OCI-LY7 (cell line): ENCODE data around the gene PRDM5. TPM values are rescaled to one million over a fixed set of nuclear protein-coding genes. Genes with fewer than 3 reads are reported as not detected.

Experiments
- BruUV-seq: library from RNA; stranded (reverse); fragments of 400-500 nt; replicated peaks from 2 replicates; lab custom pipeline; 2021; lab: Mats Ljungman, UMichigan
- CTCF ChIA-PET: fragments of 300-600 bp; sonication (Branson Sonifier 250); formaldehyde crosslinking; loops from one replicate; lab custom pipeline; 2022; ENCODE audit warnings: antibody characterized with exemption; ENCODE audit not compliant: unreplicated experiment; lab: Charles Lee
- POLR2A ChIA-PET: fragments of 300-600 bp; sonication (Branson Sonifier 250); formaldehyde crosslinking; loops from one replicate; lab custom pipeline; 2022; ENCODE audit warnings: antibody characterized with exemption; lab: Charles Lee
- DNase-seq: peaks from one replicate; pipeline ENCODE4 v3.0.0-alpha.2; 2015; ENCODE audit warnings: low spot score
- H2AFZ ChIP-seq: fragments of 200-600 bp; sonication (generic), shearing (Covaris generic); 2 replicates; pipeline ENCODE4 v1.6.1; 2014; ENCODE audit warnings: mild to moderate bottlenecking, antibody characterized with exemption, low read length, moderate library complexity
- H3K27ac ChIP-seq: fragments of 200-600 bp; sonication (generic); 2 replicates; pipeline ENCODE4 v1.5.1; 2014; ENCODE audit warnings: mixed run types, low read depth, mild to moderate bottlenecking, moderate library complexity, low read length, inconsistent platforms; ENCODE audit not compliant: poor library complexity, severe bottlenecking
- H3K36me3 ChIP-seq: fragments of 200-600 bp; sonication (generic); 2 replicates; pipeline ENCODE4 v1.6.1; 2014; ENCODE audit warnings: mild to moderate bottlenecking, antibody characterized with exemption, low read length, moderate library complexity, mixed read lengths; ENCODE audit not compliant: insufficient read depth
- H3K4me1 ChIP-seq: fragments of 200-600 bp; sonication (generic); 2 replicates; pipeline ENCODE4 v1.5.1; 2014; ENCODE audit warnings: mild to moderate bottlenecking, low read length; ENCODE audit not compliant: insufficient read depth, poor library complexity, severe bottlenecking
- H3K4me2 ChIP-seq: fragments of 200-600 bp; sonication (generic); 2 replicates; pipeline ENCODE4 v1.6.1; 2014; ENCODE audit warnings: mild to moderate bottlenecking, low read length
- H3K4me3 ChIP-seq: fragments of 200-600 bp; sonication (generic); 2 replicates; pipeline ENCODE4 v1.5.1; 2014; ENCODE audit warnings: mild to moderate bottlenecking, low read depth, low read length; ENCODE audit not compliant: poor library complexity, severe bottlenecking
- H3K79me2 ChIP-seq: fragments of 200-600 bp; sonication (generic); 2 replicates; pipeline ENCODE4 v1.6.1; 2016; ENCODE audit warnings: low read depth, mild to moderate bottlenecking, low read length, moderate library complexity, mixed read lengths; ENCODE audit not compliant: insufficient read depth
- H3K9me2 ChIP-seq: fragments of 200-600 bp; sonication (generic); 2 replicates; pipeline ENCODE4 v1.6.1; 2016; ENCODE audit warnings: mild to moderate bottlenecking, low read length, mixed read lengths; ENCODE audit not compliant: insufficient read depth
- H3K9me3 ChIP-seq: fragments of 200-600 bp; sonication (generic); 2 replicates; pipeline ENCODE4 v1.6.1; 2014; ENCODE audit warnings: mild to moderate bottlenecking, mixed run types, low read length, mixed read lengths
- H4K20me1 ChIP-seq: fragments of 200-600 bp; sonication (generic); 2 replicates; pipeline ENCODE4 v1.6.1; 2014; ENCODE audit warnings: mild to moderate bottlenecking, antibody characterized with exemption, low read length, moderate library complexity, mixed read lengths; ENCODE audit not compliant: insufficient read depth
- EZH2phosphoT487 ChIP-seq: fragments of 200-600 bp; sonication (generic); IDR thresholded peaks from 2 replicates; pipeline ENCODE4 v1.6.1; 2018; ENCODE audit warnings: low read depth, borderline replicate concordance, mild to moderate bottlenecking, mixed run types, antibody characterized with exemption, low read length, moderate library complexity, mixed read lengths
- intact Hi-C: fragments of 100-400 bp; cut with micrococcal nuclease; formaldehyde crosslinking; loops from one replicate; pipeline ENCODE4 v1.10.0; 2022; ENCODE audit not compliant: unreplicated experiment
- total RNA-seq, 2 experiments: library from RNA; depleted of rRNA in 1 of 2; stranded (reverse); fragments of >200 nt in 1 of 2; shearing (Covaris generic) in 1 of 2; gene quantifications; 2 replicates each; pipeline ENCODE4 v1.2.3, GENCODE V29; 2014 to 2022
- TF ChIP-seq, protein P1 (sequence below): fragments of 200-600 bp; sonication (generic); conservative IDR thresholded peaks from 2 replicates; pipeline ENCODE4 v1.5.1; 2014; ENCODE audit warnings: mild to moderate bottlenecking, antibody characterized with exemption, low read length, moderate library complexity, mixed read lengths

The PRDM5 gene
- total RNA-seq, 2 experiments from 2014 or later, result 0.22 to 0.76 TPM

DNA sequence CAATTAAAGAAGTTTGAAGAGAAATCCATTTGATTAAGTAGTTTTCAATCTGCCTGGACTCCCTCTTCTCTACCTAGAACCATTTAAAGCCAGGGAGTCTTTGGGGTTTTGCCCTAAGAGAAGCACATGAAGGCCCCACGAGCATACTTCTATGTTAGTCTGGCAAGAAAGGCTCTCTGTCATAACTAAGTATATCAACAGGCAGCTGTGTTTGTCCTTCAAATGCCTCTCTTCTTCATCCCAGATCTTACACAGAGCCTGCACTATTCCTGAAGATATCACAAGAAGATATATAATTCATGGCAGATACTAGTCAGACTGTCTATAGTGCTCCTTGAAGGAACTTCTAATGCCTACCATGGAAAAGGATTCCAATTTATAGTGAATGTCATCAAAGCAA, 206.2 kb downstream of the PRDM5 start:
- no peak for DNase-seq
- Histone ChIP-seq H3K27ac (no peak overlapping the region), H2AFZ (peak overlapping the region; percentile 46; the same call in 1 of the 2 replicates), H4K20me1 (no peaks in the 10 kb centered on the region), H3K79me2 (no peaks in the 10 kb centered on the region), H3K4me3 (no peak overlapping the region), H3K4me1 (peaks cover 37% of the 10 kb centered on the region), H3K36me3 (no peaks in the 10 kb centered on the region), H3K4me2 (no peak overlapping the region), H3K9me3 (no peaks in the 10 kb centered on the region), H3K9me2 (no peaks in the 10 kb centered on the region)
- ChIA-PET POLR2A (interaction anchor here (1.7 kb wide), 1 partner anchor 49 kb away, joined by 7 read pairs; no protein-coding TSS in a partner anchor), CTCF (interaction anchor here (1.0 to 2.1 kb wide), 2 partner anchors 33 to 154 kb away, joined by 4 to 7 read pairs; no protein-coding TSS in a partner anchor)
- intact Hi-C loops, result loop anchor here (5.0 kb wide), 1 partner anchor 336 kb away; no protein-coding TSS in a partner anchor
- BruUV-seq, result no TSS peak
- TF ChIP-seq EZH2phosphoT487, result no peak
- TF ChIP-seq, protein P1, sequence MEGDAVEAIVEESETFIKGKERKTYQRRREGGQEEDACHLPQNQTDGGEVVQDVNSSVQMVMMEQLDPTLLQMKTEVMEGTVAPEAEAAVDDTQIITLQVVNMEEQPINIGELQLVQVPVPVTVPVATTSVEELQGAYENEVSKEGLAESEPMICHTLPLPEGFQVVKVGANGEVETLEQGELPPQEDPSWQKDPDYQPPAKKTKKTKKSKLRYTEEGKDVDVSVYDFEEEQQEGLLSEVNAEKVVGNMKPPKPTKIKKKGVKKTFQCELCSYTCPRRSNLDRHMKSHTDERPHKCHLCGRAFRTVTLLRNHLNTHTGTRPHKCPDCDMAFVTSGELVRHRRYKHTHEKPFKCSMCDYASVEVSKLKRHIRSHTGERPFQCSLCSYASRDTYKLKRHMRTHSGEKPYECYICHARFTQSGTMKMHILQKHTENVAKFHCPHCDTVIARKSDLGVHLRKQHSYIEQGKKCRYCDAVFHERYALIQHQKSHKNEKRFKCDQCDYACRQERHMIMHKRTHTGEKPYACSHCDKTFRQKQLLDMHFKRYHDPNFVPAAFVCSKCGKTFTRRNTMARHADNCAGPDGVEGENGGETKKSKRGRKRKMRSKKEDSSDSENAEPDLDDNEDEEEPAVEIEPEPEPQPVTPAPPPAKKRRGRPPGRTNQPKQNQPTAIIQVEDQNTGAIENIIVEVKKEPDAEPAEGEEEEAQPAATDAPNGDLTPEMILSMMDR, result no peak

DNA sequence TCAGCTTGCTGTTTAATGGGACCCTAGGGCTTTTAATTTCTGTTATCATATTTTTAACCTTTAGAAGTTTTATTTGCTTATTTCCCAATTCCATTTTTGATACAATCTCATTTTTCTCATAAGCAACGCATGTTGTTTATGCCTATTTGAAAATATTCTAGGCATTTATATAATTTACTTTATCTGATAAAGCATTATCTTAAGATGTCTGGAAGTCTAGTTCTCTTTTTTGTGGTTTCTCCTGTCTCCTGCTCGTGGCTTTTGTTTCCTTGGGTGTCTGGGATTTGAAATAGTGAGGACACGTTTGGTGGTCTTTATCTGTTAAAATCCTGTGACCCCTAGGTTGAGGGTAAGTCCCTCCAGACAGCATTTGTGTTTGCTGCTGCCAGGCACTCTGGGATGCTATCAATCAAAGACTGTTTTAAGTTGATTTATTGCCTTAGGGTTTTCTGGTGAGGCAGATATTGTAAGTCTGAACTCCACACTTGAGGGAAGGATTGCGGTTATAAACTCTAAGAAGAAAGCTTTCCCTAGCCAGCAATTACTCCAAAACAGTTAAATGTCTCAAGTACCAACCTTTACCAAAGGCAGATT, 208.0 kb downstream of the PRDM5 start:
- no peaks in the 10 kb centered on the region for H3K9me3 ChIP-seq
- H3K36me3 ChIP-seq, result no peaks in the 10 kb centered on the region
- H3K9me2 ChIP-seq, result no peaks in the 10 kb centered on the region
- no peaks in the 10 kb centered on the region for H3K79me2 ChIP-seq
- H3K4me2 ChIP-seq, result no peak overlapping the region
- no peak overlapping the region for H2AFZ ChIP-seq
- no peaks in the 10 kb centered on the region for H4K20me1 ChIP-seq
- ChIA-PET POLR2A (interaction anchor here (0.6 to 1.5 kb wide), 3 partner anchors 24 to 82 kb away, joined by 3 to 4 read pairs (median 4); no protein-coding TSS in a partner anchor), CTCF (no interaction called here)
- no TSS peak for BruUV-seq
- peaks cover 19% of the 10 kb centered on the region for H3K4me1 ChIP-seq
- intact Hi-C loops, result loop anchor here (5.0 kb wide), 1 partner anchor 338 kb away; no protein-coding TSS in a partner anchor
- H3K4me3 ChIP-seq, result no peak overlapping the region
- no peak for DNase-seq
- H3K27ac ChIP-seq, result no peak overlapping the region
- TF ChIP-seq EZH2phosphoT487, result no peak
- TF ChIP-seq, protein P1, result no peak

DNA sequence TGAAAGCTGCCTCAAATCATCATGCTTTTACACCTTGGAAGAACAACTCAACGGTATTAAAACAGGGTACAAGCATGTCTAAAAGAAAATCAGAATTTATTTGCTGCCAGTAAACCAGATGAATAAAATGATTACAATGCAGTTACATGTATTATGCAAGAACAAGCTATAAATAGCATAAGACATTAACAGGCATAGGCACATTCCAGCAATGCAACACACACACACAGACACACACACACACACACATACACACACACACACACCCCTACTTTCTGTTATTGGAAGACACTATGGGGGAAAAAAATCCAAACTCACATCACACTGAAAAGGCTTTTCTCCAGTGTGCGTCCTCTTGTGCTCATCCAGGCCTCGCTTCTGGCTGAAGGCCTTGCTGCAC, 212.5 kb downstream of the PRDM5 start:
- Histone ChIP-seq H3K4me2 (no peak overlapping the region), H3K9me2 (no peaks in the 10 kb centered on the region), H3K79me2 (no peaks in the 10 kb centered on the region), H4K20me1 (no peaks in the 10 kb centered on the region), H3K27ac (no peak overlapping the region), H3K4me3 (no peak overlapping the region), H3K36me3 (no peaks in the 10 kb centered on the region), H3K4me1 (no peaks in the 10 kb centered on the region), H2AFZ (no peak overlapping the region), H3K9me3 (no peaks in the 10 kb centered on the region)
- ChIA-PET CTCF (no interaction called here), POLR2A (interaction anchor here (0.7 kb wide), 1 partner anchor 518 kb away, joined by 3 read pairs; no protein-coding TSS in a partner anchor)
- no peak for DNase-seq
- BruUV-seq, result no TSS peak
- no peak for TF ChIP-seq EZH2phosphoT487
- TF ChIP-seq, protein P1, result no peak
- intact Hi-C loops, result no loop called here
